GM21515 (cell line): ENCODE results near the gene TBC1D22A.

ENCODE experiments used
- ATAC-seq: cut with Tn5 transposase; IDR thresholded peaks from one replicate; pipeline ENCODE4 v1.9.1; 2021; ENCODE audit not compliant: unreplicated experiment

The TBC1D22A gene

DNA sequence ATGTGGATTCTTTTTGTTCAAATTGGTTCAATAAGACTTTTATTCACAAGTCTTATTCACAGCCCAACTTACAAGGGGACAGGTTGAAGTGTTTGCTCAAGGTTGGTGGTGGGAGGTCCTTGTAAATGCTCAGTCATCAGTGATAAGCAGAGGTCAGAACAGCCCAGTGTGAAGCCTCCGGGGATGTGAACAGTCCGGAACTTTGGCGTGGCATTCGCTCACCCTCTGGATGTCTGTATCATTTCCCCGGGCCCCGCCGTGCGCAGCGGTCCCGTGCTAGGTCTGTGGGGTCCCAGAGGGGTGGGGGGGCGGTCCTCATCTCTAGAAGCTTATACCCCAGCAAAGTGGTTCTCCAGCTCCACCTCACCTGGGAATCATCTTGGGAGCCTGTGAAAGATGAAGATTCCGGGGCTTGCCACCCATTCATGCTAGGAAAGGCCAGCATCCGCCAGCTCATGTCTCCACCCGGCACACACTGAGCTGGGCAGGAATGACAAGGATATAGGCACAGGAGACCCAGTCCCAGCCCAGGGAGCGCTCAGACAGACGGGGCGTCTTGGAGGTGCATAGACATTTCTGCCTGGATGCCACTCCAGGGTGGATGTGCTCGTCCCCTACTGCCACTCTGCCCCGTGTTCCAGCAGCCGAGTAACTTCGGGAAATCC, 327.5 kb downstream of the TBC1D22A start:
- ATAC-seq = no peak

DNA sequence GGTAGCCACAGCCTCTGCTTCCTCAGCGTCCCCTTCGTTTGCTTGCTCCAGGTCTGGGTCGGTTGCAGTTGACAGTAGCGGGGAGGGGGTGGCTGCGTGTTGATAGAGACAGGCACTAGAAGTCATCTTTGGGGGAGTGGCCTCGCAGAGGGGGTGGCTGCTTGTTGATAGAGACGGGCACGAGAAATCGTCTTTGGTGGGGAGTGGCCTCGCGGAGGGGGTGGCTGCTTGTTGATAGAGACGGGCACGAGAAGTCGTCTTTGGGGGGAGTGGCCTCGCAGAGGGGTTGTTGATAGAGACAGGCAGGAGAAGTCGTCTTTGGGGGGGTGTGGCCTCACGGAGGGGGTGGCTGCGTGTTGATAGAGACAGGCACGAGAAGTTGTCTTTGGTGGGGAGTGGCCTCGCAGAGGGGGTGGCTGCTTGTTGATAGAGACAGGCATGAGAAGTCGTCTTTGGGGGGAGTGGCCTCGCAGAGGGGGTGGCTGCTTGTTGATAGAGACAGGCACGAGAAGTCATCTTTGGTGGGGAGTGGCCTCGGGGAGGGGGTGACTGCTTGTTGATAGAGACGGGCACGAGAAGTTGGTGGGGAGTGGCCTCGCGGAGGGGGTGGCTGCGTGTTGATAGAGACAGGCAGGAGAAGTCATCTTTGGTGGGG, 328.3 kb downstream of the TBC1D22A start:
- no peak for ATAC-seq

DNA sequence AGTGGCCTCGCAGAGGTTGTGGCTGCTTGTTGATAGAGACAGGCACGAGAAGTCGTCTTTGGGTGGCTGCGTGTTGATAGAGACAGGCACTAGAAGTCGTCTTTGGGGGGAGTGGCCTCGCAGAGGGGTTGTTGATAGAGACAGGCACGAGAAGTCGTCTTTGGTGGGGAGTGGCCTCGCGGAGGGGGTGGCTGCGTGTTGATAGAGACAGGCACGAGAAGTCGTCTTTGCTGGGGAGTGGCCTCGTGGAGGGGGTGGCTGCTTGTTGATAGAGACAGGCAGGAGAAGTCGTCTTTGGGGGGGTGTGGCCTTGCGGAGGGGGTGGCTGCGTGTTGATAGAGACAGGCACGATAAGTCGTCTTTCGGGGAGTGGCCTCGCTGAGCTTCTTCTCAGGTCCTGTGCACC, 328.8 kb downstream of the TBC1D22A start:
- ATAC-seq = no peak

DNA sequence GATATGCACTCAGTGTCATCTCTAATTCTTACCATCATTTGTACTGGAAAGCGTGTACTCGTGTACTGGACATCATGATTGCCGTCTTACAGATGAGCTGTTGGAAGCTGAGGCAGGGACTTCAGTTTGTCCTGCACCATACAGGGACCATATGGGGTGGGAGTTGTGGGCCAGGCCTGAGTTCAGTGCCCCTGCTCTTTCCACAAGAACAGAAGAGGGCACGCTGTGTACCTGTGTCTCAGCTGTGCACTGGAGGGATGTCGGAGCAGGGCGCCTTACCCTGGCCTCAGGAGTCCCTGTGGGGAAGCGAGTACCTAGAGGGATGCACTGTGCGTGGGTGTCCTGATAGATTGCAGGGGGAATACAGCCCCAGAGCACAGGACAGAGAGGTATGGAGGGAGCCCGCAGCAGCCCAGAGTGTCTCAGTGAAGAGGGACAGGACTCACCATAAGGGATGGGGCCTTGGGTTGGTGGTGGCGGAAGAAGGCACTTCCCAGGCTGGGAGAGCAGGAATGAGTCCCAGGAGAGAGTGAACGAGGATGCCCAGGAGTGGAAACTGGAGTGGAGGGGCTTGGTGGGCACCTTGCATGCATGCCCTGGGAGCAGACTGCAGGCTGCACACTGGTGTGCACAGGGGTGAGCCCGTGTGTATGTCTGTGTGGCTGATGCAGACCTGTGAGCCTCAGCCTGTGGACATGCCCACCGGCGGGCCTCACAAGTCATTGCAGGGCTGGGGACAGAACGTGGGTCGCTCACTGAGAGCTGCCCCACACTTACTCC, 329.7 kb downstream of the TBC1D22A start:
- no peak for ATAC-seq

DNA sequence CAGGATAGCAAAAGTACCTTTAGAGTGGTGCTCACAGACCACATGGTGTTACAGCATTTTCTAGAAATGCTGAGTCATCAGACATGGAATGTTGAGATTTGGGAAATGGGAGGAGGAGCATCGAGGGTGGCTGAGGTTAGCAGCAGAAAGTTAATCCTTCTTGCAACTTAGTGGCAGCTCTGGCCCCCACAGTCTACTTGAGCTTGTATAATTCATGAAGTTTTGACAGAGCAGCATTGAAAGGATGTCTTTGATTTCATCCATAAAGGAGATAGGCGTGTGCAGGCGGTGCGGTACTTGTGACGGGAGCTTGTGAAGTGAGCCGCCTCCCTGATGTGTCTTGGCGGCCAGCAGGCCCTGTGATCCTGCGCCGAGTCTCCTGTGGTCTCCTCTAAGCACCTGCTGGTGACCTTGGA, 330.5 kb downstream of the TBC1D22A start:
- no peak for ATAC-seq

DNA sequence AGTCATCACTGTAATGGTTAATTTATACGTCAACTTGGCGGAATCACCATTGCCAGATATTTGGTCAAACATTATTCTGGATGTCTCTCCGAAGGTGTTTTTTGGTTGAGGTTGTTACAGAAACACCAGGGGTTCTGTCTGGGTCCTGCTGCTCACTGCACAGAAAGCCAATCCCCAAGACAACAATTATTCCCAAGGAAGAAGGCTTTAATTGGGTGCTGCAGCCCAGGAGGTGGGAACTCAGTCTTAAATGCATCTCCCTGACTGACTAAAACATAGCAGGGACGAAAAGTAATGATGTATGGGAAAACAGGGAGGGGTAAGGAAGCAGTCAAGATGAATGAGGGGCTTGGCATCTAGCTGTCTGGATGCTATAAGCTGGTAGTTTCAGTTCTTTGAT, 331.3 kb downstream of the TBC1D22A start:
- ATAC-seq = no peak

DNA sequence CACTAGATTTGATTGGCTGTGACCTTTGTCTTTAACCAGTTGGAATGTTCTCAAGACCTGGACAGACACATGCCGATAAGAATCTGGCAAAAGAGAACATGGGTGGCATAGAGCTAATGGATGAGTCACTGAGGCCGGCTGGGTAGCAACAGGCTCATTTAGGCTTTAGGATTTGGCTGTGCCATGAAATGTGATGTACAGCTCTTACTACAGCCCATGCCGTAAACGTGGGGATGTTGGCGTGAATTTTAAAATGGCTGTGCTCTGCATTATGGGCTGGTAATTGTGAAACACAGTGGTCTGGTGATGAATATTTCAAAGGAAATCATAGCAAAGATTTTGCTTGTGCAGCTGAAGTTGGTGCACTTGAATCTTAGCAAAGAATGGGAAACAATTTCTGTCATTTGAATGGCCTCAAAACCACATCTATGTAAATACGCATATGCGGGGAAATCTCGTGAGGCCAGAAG, 332.4 kb downstream of the TBC1D22A start:
- no peak for ATAC-seq

DNA sequence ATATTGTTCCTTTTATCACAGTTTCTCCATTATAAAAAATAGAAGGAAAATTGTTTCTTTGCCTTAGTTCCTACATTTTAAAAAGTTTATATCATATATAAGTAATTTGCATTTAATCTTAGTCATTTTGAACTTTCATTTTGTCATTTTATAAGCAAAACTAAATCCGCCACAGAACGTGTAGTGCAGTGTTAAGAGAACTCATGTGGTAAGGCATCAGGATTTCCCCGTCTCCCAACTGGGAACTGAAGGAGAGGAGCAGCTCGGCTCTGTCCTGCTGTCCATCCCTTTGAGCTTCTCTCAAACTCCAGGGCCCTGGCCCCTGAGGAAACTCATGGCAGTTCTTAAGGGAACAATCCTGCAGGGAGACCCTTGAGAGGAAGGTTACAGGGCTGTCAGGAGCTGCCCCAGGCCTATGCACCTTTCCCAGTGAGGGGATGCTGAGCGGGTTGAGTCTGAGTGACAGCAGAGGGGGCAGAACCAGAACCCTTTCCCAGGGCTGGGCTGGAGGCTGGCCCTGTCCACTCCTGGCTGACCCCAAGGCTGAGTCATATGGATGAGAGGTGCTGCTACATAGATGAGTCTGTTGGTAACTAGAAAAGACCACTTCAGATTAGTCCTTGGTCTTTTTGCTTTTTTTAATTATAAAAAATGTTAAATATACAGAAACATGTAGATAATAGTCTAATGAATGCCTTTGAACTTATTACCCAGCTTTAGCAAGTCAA, 333.1 kb downstream of the TBC1D22A start:
- ATAC-seq = no peak

DNA sequence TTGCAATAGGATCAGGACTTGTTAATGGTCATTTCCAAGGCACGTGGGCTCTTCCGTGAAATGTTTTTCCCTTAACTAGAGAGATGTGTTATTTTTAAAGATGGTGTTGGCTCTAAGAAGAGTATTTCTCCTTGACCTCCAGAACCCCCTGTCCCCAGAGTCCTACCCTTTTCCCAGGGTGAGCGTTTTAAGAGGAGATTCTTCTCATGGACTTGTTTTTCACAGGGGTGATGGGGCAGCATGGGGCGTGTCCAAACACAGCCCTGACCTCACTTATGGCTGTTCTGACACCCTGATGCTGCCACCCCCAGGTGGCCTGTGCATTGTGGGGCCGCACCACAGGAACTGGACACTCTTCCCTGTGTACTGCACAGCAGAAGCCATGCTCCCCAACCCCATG, 335.7 kb downstream of the TBC1D22A start:
- no peak for ATAC-seq

DNA sequence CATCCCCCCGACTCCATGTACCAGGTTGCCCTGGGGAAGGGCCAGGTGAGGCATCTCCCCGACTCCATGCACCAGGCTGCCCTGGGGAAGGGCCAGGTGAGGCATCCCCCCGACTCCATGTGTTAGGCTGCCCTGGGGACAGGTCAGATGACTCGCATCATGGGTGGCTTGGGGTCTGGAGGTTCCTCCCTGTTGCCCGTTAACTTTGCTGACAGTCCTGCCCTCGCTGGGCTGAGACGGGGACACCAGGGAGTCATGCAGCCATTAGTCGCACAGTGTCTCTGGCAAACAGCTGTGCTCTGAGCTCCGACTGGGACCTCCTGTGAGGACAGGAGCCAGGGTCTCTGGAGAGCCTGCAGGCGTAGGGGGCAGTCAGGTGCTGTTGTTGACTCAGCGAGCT, 336.1 kb downstream of the TBC1D22A start:
- ATAC-seq = no peak

DNA sequence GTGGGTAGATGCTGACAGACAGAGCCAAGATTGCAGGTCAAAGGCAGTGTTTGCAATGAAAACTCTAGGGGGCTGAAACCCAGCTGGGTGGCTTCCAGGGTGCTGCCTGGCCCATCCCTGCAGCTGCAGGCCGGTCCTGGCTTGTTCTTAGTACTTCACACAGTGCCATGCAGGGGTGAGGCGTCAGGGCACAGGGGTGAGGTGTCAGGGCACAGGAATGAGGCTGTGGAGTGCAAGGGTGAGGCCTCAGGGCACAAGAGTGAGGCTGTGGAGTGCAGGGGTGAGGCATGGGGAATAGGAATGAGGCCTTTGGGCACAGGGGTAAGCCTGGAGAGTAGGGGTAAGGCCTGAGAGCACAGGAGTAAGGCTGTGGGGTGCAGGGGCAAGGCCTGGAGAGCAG, 337.6 kb downstream of the TBC1D22A start:
- no peak for ATAC-seq

DNA sequence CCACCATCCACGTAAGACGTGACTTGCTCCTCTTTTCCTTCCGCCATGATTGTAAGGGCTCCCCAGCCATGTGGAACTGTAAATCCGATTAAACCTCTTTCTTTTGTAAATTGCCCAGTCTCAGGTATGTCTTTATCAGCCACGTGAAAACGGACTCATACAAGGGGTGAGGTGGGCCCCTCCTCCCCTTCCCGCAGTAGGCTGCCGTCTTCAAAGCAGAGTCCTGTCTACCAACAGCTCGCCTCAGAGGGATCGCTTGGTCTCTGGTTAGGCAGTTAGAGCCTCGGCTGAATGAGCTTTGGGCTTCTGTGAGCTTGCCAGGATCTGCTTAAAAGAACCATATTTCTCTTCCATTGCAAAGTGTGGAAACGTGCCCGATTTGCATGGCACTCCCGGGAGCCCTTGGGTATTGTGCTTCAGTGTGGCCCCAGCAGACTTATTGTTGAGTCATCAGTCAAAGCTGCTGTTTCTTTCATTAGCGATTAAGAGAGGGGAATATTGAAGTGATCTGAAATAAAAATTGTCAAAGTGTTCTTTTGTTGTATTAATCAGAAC, 338.3 kb downstream of the TBC1D22A start:
- ATAC-seq = no peak

DNA sequence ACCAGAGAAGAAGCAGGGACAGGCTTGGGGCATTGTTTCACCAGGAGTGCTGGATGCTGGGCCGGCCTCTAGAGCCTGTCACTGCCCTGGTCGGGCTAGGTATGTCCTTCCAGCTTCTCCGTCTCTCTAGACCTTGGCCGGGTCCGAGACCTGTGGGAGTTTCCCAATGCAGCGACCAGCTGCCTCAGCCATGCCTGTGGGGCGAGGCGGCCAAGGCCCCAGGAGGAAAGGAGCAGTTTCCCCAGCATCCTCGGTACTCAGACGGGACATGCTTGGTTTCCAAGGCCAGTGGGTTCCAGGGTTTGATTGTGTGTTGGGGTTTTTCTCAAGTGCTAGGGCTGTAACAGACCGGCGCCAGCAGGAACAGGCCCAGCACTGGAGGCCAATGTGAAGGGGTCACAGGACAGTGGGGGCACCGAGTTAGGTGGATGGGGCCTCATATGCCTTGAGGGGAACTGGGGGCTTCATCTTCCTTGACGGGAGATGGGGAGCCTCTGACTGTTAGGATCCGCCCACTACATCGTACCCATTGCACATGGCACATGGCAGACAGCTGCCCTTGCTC, 339.0 kb downstream of the TBC1D22A start:
- ATAC-seq = no peak

DNA sequence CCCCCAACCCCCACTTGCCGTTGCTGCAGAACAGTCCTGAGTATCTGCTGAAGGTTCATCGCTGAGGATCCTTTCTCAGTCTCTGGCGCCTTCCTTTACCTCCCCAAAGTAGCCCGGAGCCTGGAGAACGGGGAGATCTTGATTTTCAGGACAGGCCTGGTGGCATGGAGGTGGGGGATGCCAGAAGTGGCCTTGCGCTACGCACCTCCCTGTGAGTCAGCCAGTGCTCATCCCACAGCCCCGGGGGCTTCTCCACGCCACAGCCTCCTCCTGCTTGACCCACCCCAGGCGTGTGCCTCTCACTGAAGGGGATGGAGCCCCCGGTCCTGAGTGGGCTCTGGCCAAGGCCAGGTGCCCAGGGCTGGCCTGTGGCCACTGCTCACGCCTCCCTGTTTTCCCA, 339.6 kb downstream of the TBC1D22A start:
- ATAC-seq = no peak

DNA sequence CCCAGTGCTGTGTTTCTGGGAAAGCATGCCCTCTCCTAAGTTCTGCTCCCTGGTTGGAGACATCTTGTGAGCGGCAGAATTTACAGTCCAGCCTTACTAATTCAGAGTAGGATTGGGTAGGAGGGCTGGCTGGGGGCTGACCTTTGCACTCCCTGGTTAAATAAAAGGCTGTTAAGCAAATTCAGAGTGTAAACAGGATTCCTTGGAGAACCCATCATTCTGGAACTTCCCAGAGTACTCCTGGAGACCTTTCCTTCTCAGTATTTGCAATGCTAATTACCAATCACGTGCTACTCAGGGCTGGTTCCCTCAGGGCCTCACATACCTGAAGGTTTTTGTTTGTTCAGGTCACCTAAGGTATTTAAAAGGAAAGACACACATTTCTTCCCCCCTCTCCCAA, 340.2 kb downstream of the TBC1D22A start:
- no peak for ATAC-seq

DNA sequence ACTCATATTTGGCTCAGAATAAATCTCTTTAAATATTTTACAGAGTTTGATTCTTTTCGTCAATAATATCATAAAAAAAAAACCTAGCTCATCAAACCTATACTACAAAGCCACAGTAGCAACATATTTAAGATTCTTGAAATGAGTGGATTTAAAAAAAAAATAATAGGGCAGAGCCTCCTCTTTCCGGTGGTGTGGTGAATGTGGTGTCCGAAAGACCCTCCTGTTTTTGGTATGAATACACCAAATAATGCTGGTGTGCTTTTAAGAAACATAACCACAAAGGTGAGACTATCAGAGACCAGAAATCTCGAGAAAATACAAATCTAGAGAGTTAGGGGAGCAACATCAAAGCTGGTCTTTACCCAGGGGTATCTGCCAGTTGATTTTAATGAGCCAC, 342.6 kb downstream of the TBC1D22A start:
- no peak for ATAC-seq

DNA sequence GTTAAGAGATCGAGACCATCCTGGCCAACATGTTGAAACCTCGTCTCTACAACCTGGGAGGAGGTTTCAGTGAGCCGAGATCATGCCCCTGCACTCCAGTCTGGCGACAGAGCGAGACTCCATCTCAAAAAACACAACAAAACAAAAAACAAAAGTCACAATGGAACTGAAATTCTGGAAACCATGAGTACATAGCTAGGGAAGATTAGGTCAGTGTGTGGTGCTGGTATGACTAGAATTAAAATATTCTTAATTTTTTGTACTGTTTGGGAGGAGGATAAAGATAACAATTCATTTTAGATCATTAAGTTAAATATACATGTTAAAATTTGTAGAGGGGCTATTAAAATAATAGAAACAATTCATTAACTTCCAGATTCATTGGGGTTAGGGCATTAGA, 344.4 kb downstream of the TBC1D22A start:
- no peak for ATAC-seq

DNA sequence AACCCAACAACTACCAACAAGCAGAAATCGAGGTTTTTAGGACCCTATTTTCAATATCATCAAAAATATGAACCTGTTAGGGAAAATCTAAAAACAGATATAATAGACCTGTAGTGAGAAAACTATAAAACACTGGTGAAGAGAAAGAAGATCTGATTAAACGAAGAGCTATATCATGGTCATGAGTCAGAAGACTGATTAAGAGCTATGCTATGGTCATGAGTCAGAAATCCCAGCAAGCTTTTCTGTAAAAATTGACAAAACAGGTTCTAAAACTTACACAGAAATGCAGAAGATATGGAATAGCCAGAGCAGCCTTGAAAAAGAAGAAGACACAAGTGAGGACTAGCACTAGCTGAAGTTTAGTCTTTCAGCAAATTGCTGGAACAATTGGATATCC, 345.0 kb downstream of the TBC1D22A start:
- no peak for ATAC-seq

DNA sequence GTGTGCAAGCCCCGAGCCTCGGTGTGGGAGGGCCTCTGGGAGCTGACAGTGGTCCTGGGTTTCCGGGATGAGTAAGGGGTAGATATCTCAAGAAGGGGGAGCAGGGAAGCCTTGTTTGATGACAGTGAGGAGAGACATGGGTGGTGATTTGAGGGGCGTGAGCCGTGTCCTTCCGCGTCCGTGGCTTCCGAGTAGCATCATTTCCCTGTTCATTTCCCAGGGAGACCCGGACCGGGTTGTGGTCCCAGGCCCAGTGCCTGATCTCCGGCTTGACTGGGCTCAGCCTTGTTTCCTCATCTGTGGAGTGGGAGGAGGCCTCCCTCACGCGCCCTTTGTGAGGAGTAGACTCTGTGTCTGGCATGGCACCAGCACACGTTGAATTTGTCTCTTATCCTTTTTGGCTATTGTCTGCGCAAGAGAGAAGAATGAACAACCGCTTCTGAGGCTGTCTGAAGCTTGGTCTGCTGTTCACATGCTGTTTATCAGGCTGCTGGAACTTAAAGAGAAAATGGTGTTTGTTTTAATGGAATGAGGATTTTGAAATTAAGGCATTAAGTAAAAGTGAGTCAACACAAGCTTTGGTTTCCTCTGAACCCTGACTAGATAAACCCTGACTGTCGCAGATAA, 348.5 kb downstream of the TBC1D22A start:
- no peak for ATAC-seq
